Middle frontal gyrus (tissue), 1 donor: Measurements from ENCODE around the gene RIPK3.
A peak's percentile ranks its signal among the peaks of the same experiment; 100 is the strongest.

Source experiments
- DNase-seq: peaks from one replicate; pipeline ENCODE4 v3.0.0-alpha.2; 2015; ENCODE audit warnings: low spot score; ENCODE audit errors: extremely low spot score

RIPK3 gene

GRCh38 chr14:24307575-24308341 lies 32.0 kb downstream of the RIPK3 start, which contains the start of gene CIDEB:
CIDEB (minus strand) TSS chr14:24307977; CDS start chr14:24307858, 119 bp downstream.
- no peak for DNase-seq

GRCh38 chr14:24307156-24307574 lies 32.6 kb downstream of the RIPK3 start:
- no peak for DNase-seq

- DNase-seq, result no peak
Observed at GRCh38 chr14:24304019-24304387, 35.8 kb downstream of the RIPK3 start.

GRCh38 chr14:24300326-24300980 lies 39.3 kb downstream of the RIPK3 start:
- DNase-seq, result no peak

GRCh38 chr14:24299255-24300191 lies 40.3 kb downstream of the RIPK3 start, which contains the start of the genes DHRS1 and NOP9:
DHRS1 (minus strand) TSS chr14:24299780; CDS start chr14:24299106, 674 bp downstream.
NOP9 (plus strand) TSS chr14:24299850; CDS start chr14:24299955, 105 bp downstream.
- DNase-seq, result peak; percentile 84

- no peak for DNase-seq
Observed at GRCh38 chr14:24298892-24299254, 40.9 kb downstream of the RIPK3 start.

GRCh38 chr14:24297190-24297964 lies 42.4 kb downstream of the RIPK3 start:
- no peak for DNase-seq

GRCh38 chr14:24296341-24297157 lies 43.2 kb downstream of the RIPK3 start:
- peak; percentile 43 for DNase-seq

GRCh38 chr14:24293525-24293924 lies 46.3 kb downstream of the RIPK3 start:
- DNase-seq, result no peak

- no peak for DNase-seq
Observed at GRCh38 chr14:24292118-24292807, 47.5 kb downstream of the RIPK3 start.

GRCh38 chr14:24291446-24292117 lies 48.2 kb downstream of the RIPK3 start:
- DNase-seq, result no peak

GRCh38 chr14:24290746-24291145 lies 49.0 kb downstream of the RIPK3 start:
- DNase-seq, result no peak

- no peak for DNase-seq
Observed at GRCh38 chr14:24289649-24290280, 50.0 kb downstream of the RIPK3 start.

- no peak for DNase-seq
Observed at GRCh38 chr14:24286996-24287395, 52.8 kb downstream of the RIPK3 start.
